Loucy (cell line): ENCODE measurements around the gene OGDH.

Experiments
- EZH2phosphoT487 ChIP-seq: fragments of 200-600 bp; IDR thresholded peaks from 2 replicates; pipeline ENCODE4 v1.6.1; 2018; ENCODE audit warnings: antibody characterized with exemption, mild to moderate bottlenecking, moderate library complexity, borderline replicate concordance
- TF ChIP-seq, protein P1 (sequence below): fragments of 200-600 bp; sonication (generic); conservative IDR thresholded peaks from 2 replicates; pipeline ENCODE4 v1.5.1; 2014; ENCODE audit warnings: mild to moderate bottlenecking, antibody characterized with exemption, low read length

DNA sequence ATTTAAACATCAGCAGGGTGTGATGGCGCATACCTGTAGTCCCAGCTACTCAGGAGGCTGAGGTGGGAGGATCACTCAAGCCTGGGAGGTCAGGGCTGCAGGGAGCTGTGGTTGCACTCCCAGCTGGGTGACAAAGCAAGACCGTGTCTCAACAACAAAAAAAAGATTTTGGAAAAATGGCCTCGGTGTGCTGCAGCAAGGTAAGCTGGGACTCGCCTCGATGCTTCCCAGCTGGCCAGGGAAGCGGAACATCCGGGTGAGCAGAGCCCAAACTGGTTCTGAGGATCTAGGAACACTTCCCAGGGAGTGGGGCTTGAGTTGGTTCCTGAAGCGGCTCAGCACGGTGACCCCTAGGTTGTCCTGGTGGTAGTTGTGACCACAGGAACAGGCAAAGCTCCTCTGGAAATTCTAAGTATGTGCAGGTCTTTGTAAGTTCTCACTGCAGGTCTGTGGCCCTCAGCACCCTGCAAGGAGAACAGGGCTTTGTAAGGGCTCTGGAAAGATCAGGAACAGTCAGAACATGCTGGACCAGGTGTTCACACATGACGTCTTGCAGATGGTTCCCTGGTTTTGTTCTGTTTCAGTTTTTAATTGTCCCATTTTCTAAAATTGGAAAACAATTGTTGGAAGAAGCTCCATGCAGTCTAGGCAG lies 103.6 kb downstream of the OGDH start:
- TF ChIP-seq, protein P1, sequence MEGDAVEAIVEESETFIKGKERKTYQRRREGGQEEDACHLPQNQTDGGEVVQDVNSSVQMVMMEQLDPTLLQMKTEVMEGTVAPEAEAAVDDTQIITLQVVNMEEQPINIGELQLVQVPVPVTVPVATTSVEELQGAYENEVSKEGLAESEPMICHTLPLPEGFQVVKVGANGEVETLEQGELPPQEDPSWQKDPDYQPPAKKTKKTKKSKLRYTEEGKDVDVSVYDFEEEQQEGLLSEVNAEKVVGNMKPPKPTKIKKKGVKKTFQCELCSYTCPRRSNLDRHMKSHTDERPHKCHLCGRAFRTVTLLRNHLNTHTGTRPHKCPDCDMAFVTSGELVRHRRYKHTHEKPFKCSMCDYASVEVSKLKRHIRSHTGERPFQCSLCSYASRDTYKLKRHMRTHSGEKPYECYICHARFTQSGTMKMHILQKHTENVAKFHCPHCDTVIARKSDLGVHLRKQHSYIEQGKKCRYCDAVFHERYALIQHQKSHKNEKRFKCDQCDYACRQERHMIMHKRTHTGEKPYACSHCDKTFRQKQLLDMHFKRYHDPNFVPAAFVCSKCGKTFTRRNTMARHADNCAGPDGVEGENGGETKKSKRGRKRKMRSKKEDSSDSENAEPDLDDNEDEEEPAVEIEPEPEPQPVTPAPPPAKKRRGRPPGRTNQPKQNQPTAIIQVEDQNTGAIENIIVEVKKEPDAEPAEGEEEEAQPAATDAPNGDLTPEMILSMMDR: no peak
- no peak for TF ChIP-seq EZH2phosphoT487
